HUDEP-2 (cell line): ENCODE data around the gene CDH9.

ENCODE experiments used
- DNase-seq, 76 experiments: peaks; one replicate each; lab custom pipeline; 2025; ENCODE audit not compliant: unreplicated experiment in 76 of 76; lab: John Stamatoyannopoulos, UW

The CDH9 gene

GRCh38 chr5:27038476-27038875, at the start of gene CDH9:
TSS of gene CDH9 (minus strand) at chr5:27038586. CDS start at chr5:26988333, 50,253 bp downstream.
- DNase-seq, result no peak

DNA sequence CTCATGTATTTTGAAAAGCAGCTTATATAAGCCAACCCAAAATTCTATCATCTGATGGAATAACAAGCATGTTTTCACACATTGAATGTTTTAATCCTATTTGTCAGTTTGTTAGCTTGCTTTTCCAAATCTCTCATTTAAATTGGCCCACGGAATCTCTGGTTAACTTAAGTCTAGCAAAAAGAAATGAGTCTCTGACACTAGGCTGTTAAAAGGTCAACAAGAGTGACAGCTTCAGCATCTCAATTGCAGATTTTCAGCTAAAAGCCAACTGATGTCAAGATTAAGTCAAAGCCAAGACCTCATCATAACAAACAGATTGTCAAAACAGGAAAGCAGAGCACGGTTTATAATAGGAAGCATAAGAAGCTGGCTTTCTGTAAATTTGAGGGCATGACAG, 49.4 kb upstream of the CDH9 start:
- DNase-seq, result no peak

DNA sequence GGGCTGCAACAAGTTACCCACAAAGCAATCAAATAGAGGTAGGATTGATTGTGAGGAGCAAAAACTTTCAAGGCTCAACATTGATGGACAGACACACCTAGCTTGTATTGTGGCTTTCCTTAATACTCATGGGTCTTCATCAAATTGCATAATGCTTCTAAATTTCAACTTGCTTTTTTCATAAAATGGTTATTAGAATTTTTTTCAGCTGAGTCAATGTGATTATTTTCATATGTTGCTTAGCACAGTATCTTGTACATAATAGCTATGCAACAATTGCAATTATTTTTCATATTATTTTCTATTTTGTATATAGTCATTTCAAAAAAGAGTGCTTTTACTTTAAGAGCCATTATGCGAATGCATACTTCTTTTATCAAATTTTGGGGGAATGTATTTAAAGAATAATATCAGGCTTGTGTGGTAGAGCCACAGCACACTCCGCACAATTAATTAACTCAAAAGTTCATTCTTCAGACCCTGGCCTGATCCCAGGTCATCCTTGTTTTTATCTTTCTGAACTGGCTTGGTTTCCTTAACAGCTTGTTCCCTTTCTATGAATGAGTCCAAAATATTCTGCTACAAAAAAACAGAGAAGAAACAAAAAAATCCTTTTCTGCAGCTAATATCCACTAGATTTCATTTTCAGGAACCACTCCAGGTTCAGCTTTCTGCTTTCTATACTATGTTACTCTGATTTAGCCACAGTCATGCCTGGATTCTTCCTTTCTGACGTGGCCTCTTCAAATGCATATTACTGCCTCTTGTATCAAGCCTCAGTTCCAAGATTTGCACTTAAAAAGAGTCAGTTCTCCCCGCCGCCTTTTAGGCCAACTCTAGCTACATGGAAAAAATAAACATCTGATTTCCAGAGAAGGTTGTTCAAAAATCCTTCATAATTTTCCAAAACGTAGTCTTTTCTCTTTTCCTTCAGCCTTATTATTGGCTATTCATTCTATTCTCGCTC, 45.3 kb upstream of the CDH9 start:
- DNase-seq, result no peak

GRCh38 chr5:27080147-27080546, 41.8 kb upstream of the CDH9 start:
- no peak for DNase-seq

- DNase-seq, result no peak
Observed at GRCh38 chr5:27062451-27062850, 24.1 kb upstream of the CDH9 start.

DNA sequence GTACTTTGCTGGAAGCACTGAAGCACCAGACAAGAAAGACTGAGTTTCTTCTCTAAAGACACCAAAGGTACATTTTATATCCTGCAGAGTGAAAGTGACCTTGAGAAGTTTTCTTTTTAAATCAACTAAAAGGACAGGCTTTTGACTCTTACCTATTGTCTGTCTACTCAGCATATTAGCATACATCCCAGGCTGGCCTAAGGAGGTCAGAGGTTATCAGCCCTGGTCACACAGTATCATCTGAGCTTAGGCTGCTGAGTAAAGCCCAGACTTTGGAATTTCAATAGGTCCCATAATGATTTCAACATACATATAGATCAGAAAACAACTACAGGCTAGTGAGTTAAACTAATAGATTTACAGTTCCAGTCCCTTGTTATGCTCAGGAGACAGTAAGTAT, 10.1 kb upstream of the CDH9 start:
- no peak for DNase-seq

DNA sequence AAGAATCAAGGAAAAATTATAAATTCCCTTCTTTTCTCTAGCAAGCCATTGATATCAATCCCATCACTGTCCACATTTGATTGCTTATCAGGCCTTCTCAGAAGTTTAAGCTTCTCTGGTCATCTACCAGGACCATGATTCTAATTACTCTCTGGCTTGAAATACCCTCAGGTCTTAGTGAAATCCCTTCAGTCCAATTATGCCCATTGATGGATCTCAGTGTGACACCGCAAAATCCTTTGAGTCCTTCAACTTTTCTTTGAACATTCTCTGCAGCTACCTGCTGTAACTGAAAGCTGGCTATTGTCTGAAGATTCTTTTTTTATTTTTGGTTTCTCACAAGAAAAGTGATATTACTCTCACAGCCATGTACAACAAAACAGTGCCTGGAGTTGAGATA, 3.0 kb upstream of the CDH9 start:
- no peak for DNase-seq

- DNase-seq, result no peak
Observed at GRCh38 chr5:27034565-27034964, 3.8 kb downstream of the CDH9 start.

DNA sequence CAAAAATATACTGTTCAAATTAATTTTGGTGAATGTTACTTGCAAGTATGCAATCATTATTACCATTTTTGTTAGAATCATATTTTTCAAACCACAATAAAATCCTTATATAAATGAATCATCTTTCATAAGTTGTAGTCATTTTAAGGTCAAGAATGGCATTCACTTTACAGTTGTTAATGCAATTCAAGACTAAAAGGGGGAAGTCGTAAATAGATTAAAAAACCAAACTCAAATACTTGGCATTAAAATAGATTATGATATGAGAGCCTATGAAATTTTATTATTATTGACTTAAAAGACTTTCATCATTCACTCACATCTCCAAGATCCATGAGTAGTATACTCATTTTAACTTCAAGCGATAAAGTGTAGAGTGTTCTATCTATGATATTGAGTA, 11.6 kb downstream of the CDH9 start:
- DNase-seq, result no peak

GRCh38 chr5:27026063-27026462, 12.3 kb downstream of the CDH9 start:
- no peak for DNase-seq

- DNase-seq, result no peak
Observed at GRCh38 chr5:27021471-27021870, 16.9 kb downstream of the CDH9 start.

- no peak for DNase-seq
Observed at GRCh38 chr5:27020973-27021372, 17.4 kb downstream of the CDH9 start.

- no peak for DNase-seq
Observed at GRCh38 chr5:27015758-27016157, 22.6 kb downstream of the CDH9 start.

DNA sequence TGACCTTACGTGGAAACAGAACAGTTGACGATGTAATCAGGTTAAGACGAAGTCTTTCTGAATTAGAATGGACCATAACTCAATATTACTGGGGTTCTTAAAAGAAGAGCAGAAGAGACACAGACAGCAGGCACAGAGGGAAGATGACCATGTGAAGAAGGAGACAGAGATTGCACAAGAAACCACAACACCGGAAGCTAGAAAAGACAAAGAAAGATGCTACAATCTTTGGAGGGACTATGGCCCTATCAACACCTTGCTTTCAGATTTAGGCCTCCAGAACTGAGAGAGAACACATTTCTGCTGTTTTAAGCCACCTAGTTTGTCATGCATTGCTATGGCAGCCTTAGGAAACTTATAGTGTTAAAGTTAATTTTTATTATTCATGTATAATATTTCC, 27.1 kb downstream of the CDH9 start:
- DNase-seq, result no peak

DNA sequence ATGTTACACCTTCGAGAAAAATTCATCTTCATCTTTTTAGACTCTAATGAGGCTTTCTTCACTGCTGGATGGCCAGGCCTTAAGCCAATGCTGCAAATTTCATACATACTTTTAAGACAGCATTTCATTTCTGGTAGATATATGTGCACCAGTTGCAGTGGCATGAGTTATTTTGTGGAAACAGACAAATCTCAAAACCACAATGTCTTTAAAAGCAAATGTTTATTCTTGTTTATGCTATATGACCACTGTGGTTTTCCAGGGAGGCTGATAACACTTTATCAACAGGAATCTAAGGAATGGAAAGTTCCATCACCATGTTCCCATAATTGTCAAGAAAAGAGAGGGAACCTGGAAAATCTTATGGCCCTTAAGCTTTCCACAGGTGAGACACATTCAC, 27.7 kb downstream of the CDH9 start:
- no peak for DNase-seq

DNA sequence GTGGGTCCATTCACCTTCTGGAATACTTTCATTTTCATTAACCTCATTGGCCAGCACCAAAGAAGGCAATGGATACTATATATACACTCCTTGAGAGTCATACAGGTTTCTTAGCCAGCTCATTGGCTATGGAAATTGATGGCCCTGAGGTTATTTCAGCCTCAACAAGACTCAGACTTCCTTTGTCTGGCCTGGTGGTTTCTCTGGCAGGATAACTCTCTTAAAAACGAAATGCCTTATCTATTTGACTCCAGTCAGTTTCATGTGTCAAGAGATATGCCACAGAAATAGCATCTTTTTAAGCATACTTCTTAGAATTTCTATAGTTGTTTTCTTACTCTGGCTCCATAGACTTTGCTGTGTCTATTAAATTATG, 28.9 kb downstream of the CDH9 start:
- DNase-seq, result no peak

- DNase-seq, result no peak
Observed at GRCh38 chr5:27008604-27009539, 29.5 kb downstream of the CDH9 start.

DNA sequence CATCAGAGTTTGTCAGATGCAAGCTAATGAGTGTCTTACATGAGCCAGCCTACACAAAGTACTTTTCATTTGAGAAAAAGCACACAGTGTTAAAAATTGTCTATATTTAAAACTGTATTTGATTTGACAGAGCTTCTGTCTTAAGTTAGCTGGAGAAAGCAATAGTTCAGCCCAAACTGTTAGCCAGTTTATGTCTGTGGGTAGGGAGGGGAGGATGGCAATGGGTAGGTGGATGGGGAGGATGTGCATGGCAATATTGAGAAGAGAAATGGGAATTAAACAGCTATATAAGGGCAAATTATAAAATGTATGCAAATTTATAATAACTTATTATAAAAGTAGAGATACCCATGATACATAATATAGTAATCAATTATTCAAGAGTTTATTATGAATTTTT, 31.3 kb downstream of the CDH9 start:
- DNase-seq, result no peak

GRCh38 chr5:26986985-26987384, 51.4 kb downstream of the CDH9 start:
- DNase-seq, result no peak

DNA sequence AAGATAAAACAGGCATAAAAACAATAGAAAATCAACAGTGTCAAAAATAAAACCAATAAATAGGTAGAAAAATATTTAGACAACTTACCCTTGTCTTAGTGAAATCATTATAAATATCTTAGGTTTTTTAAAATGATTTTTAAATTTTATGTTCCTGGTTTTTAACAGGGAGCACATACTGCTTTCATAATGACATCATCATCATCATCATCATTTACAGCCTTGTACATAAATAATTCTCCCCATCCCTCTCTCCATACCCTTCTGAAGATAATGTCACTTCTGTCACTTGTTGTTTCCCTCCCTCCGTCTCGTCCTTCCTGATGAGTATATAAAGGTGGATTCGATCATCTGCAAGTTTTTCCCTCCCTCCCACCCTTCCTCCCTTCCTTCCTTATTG, 56.6 kb downstream of the CDH9 start:
- DNase-seq, result no peak

GRCh38 chr5:26959290-26959689, 79.1 kb downstream of the CDH9 start:
- DNase-seq, result no peak

DNA sequence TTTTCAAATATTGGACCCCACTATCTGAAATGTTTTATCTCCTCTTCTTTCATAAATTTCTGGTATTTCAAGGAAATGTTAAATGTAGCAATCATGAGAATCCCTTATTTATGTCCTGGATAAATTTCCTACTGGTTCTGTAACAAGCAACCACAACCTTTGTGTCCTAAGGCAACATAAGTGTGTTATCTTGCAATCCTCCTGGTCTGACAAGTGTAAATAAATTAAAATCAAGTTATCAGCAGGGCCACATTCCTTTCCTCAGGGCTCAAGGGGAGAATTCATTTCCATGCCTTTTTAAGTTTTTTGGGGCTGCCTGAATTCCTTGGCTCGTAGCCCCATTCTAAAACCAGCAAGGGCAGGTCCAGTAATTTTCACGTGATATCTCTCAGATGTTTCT, 83.2 kb downstream of the CDH9 start:
- DNase-seq, result no peak
